HG03196 (cell line): ENCODE data around the gene GJC2.
"Not testable (repeated sequence)": the region's sequence is repeated elsewhere in the genome, so short reads cannot be mapped to it uniquely, and the experiment has no call there.

ENCODE experiments used
- ATAC-seq: cut with Tn5 transposase; IDR thresholded peaks from one replicate; pipeline ENCODE4 v1.9.1; 2021; ENCODE audit not compliant: unreplicated experiment

GJC2 gene

DNA sequence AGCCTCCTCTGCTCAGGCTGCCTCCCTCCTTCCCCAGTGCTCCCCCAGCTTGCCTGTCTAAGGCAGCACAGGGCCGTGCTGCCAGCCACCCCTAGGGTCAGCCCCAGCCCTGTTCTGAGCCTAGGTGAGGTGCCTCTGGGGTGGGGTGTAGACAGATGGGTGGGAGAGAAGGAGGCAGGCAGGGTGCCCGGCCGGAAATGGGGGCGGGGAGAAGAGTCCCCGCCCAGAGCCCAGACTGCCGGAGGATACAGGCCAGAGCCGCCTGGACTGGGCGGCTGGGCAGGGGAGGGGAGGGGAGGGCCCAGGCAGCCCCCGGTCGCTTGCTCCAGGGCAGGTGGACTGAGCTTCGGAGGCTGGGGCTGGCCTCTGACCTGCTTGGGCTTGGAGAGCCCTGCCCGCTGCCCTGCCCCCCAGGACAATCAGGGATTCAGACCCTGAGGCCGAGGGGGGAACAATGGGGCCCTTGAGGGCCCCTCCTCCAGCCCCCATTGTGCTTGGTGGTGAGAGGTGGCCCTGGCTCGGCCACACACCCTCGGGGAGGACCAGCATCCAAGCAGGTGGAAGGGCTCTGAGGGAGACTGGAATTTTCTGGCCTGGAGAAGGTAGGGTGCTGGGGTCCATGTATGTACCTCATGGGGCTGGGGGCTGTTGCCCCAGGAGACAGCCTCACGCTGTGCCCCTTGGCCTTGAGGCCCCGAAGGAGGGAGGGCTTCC lies at the start of gene GJC2:
Gene GJC2 (plus strand): TSS at position 525 of the 714 bp plus-strand sequence. CDS start 7,829 bp downstream, outside the sequence.
- no peak for ATAC-seq

DNA sequence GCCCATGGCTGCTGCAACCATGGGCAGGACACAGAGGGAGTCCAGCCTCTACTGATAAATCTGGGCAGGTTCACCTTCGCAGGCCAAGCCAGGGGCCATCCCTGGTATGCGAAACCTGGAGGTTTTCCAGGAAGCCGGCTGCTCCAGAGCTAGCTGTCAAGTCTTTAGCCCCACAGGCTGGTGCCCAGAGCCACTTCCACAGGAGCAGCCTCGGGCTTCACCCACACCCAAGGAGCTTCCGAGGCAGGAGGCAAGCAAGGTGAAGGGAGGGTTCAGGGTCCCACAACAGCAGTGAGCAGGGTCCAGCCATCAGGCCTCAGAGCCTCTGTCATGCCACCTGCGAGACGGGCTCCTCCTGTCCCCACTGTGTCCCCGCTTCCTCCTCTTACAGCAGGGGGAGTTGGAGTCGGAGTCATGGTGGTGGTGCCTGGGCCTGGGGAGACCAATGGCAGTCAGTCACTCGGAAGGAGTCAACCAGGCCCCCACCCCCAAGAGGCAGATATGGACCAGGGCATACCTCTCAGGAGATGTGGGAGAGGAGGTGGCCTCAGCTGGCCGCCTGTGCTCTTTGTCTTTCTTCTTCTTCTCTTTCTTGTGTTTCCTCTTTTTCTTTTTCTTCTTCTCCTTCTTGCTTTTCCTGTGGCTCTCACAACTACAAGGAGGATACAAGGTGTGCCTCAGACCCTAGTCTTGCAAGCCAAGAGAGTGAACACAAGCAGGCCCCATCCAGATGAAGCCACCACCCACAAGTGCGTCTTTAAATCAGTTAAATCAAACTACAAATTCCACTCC lies 48.7 kb upstream of the GJC2 start:
- no peak for ATAC-seq

DNA sequence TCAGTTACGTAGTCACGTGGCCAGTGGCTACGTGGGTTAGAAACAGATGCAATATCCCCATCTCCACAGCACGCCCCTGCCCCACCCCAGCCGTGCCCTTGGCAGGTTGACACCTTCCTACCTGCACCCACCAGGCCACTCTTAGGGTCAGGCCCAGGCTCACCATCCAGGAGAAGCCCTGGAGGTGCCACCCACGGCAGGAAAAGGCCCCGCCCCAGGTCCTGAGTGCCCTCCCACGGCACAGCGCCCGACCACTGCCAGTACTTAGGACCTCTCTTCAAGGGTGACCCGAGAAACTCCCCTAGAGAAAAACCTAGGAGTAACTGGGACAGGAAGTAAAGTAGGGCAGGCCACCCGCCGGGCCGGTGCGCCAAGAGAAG lies 48.1 kb upstream of the GJC2 start:
- no peak for ATAC-seq

DNA sequence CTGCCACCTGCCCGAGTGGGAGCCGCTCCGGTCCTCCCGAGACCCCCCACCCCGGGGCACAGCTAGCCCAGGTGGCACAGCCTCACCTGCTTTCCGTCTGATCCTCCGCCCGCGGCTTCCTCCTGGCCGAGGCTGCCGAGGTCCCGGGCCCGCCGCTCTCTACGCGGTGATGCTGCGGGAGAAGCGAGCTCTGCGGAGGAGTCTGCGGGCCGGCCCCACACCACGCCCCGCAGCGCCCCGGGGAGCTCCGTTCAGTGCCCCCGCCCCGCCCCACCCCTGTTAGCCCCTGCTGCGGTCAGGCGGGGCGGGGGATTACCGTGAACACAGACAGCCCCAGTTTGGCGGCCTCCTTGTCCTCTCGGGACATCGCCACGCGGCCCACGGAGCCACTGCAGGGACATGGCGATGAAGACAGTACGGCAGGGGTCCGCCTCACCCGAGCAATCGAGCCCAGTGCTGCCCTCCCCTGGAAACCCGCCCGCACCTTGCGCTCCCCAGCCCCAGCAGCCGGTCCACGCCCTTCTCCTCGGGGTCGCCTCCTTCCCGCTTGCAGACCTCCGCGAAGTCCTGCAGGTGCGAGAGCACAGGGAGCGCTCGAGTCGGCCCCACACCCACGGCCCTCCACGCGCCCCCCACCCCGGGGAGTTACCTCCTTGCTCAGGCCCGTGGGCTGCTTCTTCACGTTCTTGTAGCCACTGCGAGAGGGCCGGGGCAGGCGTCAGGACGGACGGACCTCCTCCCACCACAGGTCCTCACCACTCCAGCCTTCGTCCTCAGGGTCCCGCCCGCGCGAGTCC lies 47.5 kb upstream of the GJC2 start:
- ATAC-seq = peak; percentile 17

DNA sequence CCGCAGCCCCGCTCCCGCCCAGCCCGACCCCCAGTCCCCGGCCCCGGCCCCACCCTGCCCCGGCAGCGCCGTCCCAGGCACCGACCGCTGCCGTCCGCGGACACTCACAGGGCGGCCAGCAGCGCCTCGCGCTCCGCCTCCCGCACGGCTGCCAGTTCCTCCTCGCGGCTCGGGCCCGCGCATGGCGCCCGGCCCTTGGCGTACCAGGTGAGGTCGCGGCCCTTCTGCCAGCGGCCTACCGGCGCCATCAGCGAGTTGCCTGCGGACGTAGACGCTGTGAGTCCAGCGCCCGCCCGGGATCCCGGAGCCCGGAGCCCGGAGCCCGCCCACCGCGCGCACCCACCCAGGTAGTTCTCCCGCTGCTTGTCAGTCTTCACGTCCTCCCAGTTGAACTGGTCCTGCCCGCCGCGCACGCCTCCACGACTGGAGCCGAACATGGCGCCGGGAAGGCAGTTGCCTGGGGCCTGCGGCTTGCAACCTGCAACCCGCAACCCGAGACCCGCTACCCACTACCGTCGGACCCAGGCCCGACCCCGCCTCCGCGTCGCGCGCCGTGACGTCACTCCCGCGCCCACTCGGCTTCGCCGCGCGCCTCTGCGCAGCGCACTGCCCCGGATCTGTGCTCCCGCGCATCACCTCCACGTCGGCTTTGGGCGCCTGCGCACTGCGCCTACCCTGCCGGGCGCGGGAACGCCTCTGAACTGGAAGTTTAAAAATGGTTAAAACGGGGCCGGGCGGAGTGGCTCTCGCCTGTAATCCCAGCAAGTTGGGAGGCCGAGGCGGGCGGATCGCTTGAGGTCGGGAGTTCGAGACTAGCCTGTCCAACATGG lies 46.7 kb upstream of the GJC2 start, which contains the start of gene C1orf35:
Gene C1orf35 (minus strand): TSS at position 535 of the 830 bp plus-strand sequence. CDS start 98 bp downstream, at position 437.
- ATAC-seq = peak; percentile 66

DNA sequence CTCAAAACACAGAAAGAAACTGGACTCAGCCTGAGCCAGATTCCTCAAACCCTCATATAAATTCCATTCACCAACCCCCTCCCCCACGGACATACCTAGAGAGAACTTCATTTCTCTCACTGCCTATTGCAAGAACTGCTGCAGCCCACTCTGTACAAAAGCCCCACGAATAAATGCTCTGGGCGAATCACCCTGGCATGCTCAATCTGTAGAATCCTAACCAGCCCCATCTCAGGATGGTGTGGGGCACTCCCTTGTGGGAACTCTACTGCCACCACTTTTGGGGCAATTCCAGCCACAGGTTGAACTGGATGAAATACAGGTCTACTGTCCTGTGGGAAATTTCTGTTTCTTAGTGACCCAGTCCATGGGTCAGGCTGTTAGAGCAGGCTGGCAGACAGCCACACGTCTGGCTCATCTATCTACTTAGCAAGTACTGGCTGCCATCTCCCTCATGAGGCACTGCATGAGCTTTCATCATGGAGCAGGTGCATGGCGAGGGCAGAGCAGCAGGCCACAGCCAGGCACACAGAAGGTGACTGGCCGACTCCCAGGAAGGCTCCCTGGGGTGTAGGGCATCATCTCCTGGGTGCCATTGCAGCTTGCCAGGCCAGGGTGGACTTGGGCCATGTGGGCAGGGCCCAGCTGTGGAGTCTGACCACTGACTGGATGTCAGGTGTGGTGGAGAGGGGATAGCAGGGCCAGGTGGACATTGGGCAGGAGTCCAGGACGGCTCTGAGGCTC lies 45.0 kb upstream of the GJC2 start:
- ATAC-seq = no peak

DNA sequence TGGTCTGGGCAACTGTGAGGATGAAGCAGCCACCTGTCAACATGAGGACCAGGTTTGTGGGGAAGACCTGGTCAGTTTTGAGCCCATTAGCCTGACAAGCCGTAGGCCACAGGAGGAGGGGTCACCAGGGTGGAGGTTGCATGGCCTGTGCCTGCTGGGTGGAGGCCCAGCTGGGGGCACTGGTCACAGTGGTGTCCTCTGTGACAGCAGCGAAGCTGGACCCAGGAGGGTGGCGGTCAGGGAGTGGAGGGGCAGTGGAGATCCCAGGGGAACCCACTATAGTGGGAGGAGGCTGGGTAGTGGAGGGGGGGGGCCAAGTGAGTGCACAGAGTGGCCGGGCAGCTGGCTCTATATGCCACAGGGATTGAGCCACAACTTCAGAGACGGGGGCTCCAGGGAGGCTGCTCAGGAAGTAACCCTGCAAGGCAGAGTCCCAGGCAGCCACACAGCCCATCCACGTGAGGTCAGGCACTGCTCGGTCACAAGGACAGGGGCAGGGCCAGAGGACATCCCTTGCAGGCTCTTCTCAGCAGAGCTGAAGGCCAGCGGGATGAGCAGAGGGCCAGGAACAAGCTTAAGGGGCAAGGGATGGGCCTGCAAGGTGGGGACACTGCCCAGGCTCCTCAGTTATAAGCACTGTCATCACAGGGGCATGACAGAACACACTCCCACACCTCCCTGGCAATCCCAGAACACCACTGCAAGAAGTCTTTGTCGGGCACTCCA lies 44.3 kb upstream of the GJC2 start:
- ATAC-seq = no peak

DNA sequence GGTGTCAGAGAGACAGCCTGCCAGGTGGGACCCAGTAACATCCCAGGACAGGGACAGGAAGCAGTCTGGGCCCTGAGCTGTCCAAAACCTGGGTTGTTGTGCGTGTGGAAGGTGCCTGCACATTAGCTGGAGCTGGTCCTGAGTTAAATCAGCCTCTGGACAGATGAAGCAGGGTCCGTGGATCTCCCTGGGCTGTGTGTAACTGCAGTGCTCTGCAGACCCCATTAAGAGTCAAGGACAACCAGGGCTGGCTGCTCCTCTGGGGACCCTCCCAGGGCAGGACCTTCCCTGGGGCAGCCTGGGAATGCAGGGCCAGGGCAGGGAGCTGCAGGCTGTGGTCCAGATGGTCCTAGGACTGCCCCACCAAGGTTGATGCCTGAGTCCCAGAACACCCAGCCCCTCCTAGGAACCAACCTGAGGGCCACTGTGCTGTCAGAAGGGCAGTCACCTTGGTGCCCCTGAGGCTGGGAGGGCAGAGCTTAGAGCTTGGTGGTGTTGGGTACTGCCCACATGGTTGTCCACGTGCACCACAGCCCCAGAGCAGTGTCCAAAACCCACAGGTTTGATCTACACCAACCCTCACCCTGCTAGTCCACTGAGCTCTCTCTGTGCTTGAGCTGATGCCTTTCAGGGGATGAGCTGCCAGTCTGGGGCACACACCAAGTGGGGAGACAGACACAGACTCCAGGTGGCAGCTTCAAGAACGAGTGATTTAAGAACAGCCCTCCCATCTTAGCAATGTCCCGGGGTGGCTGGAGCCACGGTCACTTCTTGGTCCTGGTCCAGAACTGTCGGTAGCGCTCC lies 43.5 kb upstream of the GJC2 start:
- no peak for ATAC-seq

DNA sequence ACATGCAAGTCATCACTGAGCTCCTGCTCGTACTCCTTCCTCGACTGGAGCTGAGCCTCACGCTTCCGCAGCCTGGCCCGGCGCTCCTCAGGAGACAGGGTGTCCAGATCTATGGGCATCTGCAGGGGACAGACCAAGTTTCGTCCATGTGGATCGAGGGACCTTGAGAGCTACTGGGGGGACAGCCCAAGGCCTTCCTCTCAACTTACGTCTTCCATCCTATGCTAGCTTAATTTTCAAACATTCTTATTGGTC lies 43.0 kb upstream of the GJC2 start:
- ATAC-seq = no peak

DNA sequence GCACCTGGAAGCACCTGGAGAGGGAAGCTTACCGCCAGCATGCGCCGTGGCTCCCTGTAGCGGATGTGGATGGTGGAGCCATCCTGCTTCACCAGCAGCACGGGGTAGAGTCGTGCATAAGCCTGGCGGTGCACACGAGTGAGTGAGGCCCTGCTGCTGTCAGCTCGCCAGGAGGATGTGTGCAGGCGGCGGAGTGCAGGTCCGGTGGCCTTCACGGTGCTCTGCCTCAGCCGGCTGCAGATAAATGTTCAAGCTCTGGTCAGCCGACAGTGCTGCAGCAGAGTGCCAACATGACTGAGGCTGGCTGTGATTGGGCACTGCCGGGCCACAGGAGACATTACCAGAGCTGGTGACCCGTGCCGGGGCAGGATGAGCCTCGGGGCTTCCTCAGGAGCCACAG lies 42.1 kb upstream of the GJC2 start:
- ATAC-seq = no peak

DNA sequence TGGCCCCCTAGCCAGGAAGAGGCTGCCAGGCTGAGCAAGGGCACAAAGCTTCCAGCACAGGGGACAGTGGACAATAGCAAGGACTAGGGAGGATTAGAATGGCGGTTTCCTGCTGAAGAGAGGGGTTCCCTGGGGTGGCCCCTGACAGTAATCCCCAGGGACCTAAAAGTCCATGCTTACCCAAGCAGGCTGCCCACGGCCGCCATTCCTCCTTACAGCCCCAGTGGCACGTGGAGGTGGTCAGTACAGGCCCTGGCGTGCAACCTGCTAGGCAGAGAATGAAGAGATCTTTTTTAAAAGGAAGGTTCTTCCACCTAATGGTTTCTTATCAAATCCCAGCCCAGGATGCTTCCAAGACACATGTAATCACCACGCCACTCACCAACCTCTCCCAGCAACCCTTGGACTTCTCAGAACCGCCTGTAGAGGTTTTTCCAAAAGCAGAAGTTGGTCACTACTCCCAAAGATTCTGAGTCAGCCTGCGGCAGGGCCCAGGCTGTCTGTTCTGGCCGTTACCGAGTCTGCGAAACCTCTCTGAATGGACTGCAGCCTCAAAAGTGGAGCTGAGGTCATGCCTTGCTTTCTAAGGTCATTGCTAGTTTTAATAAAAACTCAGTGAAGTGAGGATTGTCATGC lies 41.6 kb upstream of the GJC2 start:
- ATAC-seq = no peak

DNA sequence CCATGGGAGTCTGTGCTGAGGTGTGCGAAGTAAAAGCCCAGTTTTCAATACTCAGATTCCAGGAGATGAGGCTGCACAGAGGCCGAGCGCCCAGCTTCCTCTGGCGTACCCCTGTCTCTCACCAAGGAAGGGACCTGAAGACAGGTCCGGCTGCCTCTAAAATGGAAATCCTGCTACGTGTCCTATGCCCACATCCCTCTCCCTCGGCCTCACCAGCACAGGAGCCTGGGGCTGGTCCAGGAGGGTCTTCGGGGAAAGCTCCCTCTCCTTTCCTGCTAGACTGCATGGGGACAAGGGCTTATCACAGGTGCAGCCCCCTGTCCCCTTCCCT lies 41.0 kb upstream of the GJC2 start:
- ATAC-seq = peak; percentile 2

DNA sequence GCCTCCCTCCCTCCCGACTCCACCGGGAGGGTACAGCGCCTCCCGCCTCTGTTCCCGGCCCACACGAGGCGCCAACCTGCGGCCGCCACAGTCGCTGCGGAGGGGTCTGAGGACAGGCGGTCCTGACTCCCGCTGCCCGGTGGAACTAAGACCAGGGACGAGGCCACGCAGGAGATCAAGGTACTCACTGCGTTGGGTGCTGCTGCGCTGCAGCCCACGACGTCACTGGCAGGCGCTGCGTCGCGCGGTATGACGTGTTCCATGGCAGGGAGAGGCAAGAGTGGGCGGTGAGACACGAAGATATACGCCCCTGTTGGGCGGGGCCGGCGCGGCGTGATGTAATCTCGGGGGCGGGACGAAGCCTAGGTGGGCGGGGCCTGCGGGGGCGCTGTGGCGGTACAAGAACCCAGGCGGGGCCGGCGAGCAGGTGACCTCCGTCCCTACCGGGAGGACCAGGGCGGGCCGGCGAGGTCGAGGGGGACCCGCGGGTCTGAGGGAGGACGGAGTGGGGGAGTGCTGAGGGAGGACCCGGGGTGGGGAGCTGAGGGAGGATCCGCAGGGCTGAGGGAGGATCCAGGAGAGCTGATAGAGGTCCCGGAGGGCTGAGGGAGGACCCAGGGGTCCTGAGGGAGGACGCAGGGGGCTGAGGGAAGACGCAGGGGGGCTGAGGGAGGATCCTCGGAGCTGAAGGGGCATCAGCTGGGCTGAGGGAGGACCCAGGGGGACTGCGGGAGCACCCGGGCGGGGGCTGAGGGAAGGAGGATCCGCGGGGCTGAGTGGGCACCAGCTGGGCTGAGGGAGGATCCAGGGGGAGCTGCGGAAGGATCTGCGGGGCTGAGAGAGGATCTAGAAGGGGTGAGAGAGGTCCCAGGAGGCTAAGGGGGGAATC lies 40.4 kb upstream of the GJC2 start, which contains the start of gene MRPL55:
Gene MRPL55 (minus strand): TSS at position 227 of the 889 bp plus-strand sequence. CDS start 1,039 bp downstream, outside the sequence.
- ATAC-seq = peak; percentile 88

DNA sequence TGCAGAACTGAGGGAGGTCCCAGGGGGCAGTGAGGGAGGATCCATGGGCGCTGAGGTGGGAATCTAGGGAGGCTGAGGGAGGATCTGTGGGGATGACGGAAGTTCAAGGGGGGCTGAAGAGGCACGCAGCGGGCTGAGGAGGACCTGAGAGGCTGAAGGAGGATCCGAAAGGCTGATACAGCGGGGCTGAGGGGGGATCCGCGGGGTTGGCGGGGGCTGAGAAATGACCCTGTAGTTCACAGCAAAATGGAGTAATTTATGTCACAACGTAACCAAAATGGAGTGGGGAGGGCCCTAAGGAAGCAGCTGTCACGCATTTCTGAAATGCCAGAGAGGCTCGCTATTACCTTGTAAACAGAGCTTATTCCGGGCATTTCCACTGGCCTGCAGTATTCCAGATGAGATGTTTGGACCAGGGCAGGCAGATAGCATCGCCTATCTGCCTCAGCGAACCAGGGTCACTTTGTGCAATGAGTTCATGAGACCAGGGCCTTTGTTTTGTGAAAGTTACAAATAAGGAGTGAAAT lies 39.7 kb upstream of the GJC2 start:
- ATAC-seq = peak; percentile 3

DNA sequence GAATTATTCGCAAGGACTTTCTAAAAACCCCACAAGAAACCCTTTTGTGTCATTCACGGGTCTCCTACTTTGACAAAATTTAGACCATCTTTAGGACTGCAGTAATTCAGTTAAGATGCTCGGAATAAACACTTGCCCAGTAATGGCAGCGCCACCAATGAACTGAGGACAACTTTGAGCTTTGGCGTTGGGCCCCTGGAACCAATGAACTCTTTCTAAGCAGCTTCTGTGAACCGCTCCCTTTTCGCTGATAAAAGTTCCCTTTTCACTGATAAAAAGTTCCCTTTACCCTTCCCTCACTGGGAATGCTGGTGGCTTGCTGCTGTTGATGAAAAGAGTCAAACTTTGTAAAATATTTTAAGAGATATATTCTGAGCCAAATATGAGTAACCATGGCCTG lies 39.2 kb upstream of the GJC2 start:
- no peak for ATAC-seq

DNA sequence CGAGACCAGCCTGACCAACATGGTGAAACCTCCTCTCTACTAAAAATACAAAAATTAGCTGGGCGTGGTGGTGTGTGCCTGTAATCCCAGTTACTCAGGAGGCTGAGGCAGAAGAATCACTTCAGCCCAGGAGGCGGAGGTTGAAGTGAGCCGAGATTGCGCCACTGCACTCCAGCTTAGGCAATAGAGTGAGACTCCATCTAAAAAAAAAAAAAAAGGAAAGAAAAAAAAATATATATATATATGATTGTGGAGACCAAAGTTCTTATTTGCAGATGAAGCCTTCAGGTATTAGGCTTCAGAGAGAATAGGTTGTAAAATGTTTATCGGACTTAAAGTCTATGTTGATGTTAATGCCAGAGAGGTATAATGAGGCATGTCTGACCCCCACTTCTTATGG lies 38.4 kb upstream of the GJC2 start:
- ATAC-seq = not testable (repeated sequence)

DNA sequence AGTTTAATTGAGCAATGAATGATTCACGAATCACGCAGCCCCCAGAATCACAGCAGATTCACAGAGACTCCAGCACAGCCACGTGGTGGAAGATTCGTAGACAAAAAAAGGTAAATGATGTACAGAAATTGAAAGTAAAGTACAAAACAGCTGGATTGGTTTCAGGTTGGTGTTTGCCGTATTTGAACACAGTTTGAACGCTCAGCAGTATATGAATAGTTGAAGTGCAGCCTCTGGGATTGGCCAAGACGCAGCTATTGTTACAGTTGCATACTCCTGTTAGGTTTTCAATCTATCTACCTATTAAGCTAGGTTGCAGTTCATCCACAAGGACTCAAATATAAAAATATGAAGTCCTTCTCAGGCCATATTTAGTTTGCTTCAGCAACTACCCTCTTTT lies 37.6 kb upstream of the GJC2 start:
- no peak for ATAC-seq
